Panc1 (cell line): ENCODE results near the gene TTR. TPM values are rescaled to one million over a fixed set of nuclear protein-coding genes. Genes with fewer than 3 reads are reported as not detected.

Source experiments
- ATAC-seq: fragments of 200-7000 bp; cut with Tn5 transposase; 2 replicates; pipeline ENCODE4 v1.9.1; 2020; ENCODE audit warnings: mild to moderate bottlenecking, moderate library complexity
- BruUV-seq: library from RNA; stranded (reverse); fragments of 400-500 nt; replicated peaks from 2 replicates; lab custom pipeline; 2021; lab: Mats Ljungman, UMichigan
- CTCF ChIA-PET: fragments of 300-600 bp; sonication (Branson Sonifier 250); formaldehyde crosslinking; loops from one replicate; lab custom pipeline; 2022; ENCODE audit warnings: antibody characterized with exemption; lab: Charles Lee
- POLR2A ChIA-PET: fragments of 300-600 bp; sonication (Branson Sonifier 250); formaldehyde crosslinking; loops from one replicate; lab custom pipeline; 2022; ENCODE audit warnings: antibody characterized with exemption; lab: Charles Lee
- DNase-seq: peaks from one replicate; pipeline ENCODE4 v3.0.0-alpha.2; 2010; ENCODE audit warnings: low read depth, low spot score
- H3K27ac ChIP-seq: 2 replicates; pipeline ENCODE4 v1.5.1; 2011; ENCODE audit warnings: mild to moderate bottlenecking, low read length, inconsistent platforms
- H3K27me3 ChIP-seq: fragments of 200-500 bp; sonication (Bioruptor generic); 2 replicates; pipeline ENCODE4 v1.6.0; 2014; ENCODE audit warnings: low read length, inconsistent platforms; ENCODE audit not compliant: control insufficient read depth, insufficient read depth
- H3K36me3 ChIP-seq: fragments of 200-500 bp; sonication (Bioruptor generic); 2 replicates; pipeline ENCODE4 v1.5.1; 2014; ENCODE audit warnings: inconsistent platforms, mild to moderate bottlenecking, low read length, moderate library complexity; ENCODE audit not compliant: control insufficient read depth, insufficient read depth
- H3K4me1 ChIP-seq: 2 replicates; pipeline ENCODE4 v1.5.1; 2011; ENCODE audit warnings: inconsistent platforms, mild to moderate bottlenecking, low read length, moderate library complexity; ENCODE audit not compliant: control insufficient read depth, insufficient read depth
- H3K4me3 ChIP-seq, 2 experiments: 2 replicates each; pipeline ENCODE4 v1.5.1; 2011 to 2012; ENCODE audit warnings: low read depth in 2 of 2, low read length in 2 of 2, mild to moderate bottlenecking in 2 of 2, inconsistent platforms in 1 of 2, moderate library complexity in 1 of 2
- H3K9me3 ChIP-seq: fragments of 200-500 bp; sonication (Bioruptor generic); 2 replicates; pipeline ENCODE4 v1.5.1; 2014; ENCODE audit warnings: low read depth, mild to moderate bottlenecking, inconsistent platforms, low read length, moderate library complexity; ENCODE audit not compliant: control insufficient read depth, insufficient read depth
- CTCF ChIP-seq: fragments of 450-650 bp; IDR thresholded peaks from 2 replicates; pipeline ENCODE4 v1.5.1; 2017; ENCODE audit warnings: mild to moderate bottlenecking
- POLR2AphosphoS5 ChIP-seq: IDR thresholded peaks from 2 replicates; pipeline ENCODE4 v1.6.1; 2012; ENCODE audit warnings: mild to moderate bottlenecking, low read depth, low read length, moderate library complexity
- REST ChIP-seq, 2 experiments: IDR thresholded peaks; 2 replicates each; pipeline ENCODE4 v1.6.1; 2011 to 2012; ENCODE audit warnings: low read depth in 2 of 2, control low read depth in 1 of 2, low read length in 1 of 2, mild to moderate bottlenecking in 1 of 2, moderate library complexity in 1 of 2; ENCODE audit not compliant: insufficient read depth in 1 of 2
- SIN3A ChIP-seq: IDR thresholded peaks from 2 replicates; pipeline ENCODE4 v1.6.1; 2012; ENCODE audit warnings: low read depth, mild to moderate bottlenecking, low read length, moderate library complexity, borderline replicate concordance; ENCODE audit not compliant: insufficient read depth
- TCF7L2 ChIP-seq: IDR thresholded peaks from 2 replicates; pipeline ENCODE4 v1.6.1; 2011; ENCODE audit warnings: mild to moderate bottlenecking, low read depth, low read length, inconsistent platforms
- in situ Hi-C: cut with HindIII; loops from 2 replicates; pipeline ENCODE4 v1.10.0; 2016; ENCODE audit warnings: low sequenced_read_pairs, low pct_unique_long_range_greater_than_20kb
- intact Hi-C: fragments of 100-400 bp; cut with micrococcal nuclease; formaldehyde crosslinking; loops from one replicate; pipeline ENCODE4 v1.10.0; 2022; ENCODE audit not compliant: unreplicated experiment
- total RNA-seq: library from RNA; stranded (reverse); gene quantifications from one replicate; pipeline ENCODE4 v1.2.1, GENCODE V29; 2021; ENCODE audit not compliant: unreplicated experiment

Gene TTR
- total RNA-seq, 1 experiment from 2014 or later = 1.0 TPM

GRCh38 chr18:31609886-31610285 is 18.2 kb downstream of the TTR start:
- no peaks in the 10 kb centered on the region for H3K27me3 ChIP-seq
- H3K36me3 ChIP-seq = no peaks in the 10 kb centered on the region
- POLR2A ChIA-PET = no interaction called here
- DNase-seq (no peak), ATAC-seq (no peak)
- TF ChIP-seq CTCF (no peak), REST (IDR thresholded peaks at IDR 0.05; ENCODE audit: insufficient read depth in 1 of 2, low read depth in 2 of 2, low read length in 1 of 2) (no peak), SIN3A (no peak)
- H3K4me3 ChIP-seq = no peak overlapping the region
- in situ Hi-C loops = no loop called here
- H3K27ac ChIP-seq = no peak overlapping the region
- H3K4me1 ChIP-seq = no peaks in the 10 kb centered on the region
- CTCF ChIA-PET = no interaction called here
- BruUV-seq = no TSS peak
- no peaks in the 10 kb centered on the region for H3K9me3 ChIP-seq
- intact Hi-C loops = no loop called here

GRCh38 chr18:31610286-31611205 is 18.9 kb downstream of the TTR start:
- TF ChIP-seq POLR2AphosphoS5 (no peak), REST (IDR thresholded peaks at IDR 0.05; ENCODE audit: insufficient read depth in 1 of 2, low read depth in 2 of 2, low read length in 1 of 2) (no peak), CTCF (no peak), TCF7L2 (no peak), SIN3A (no peak)
- ChIA-PET CTCF (no interaction called here), POLR2A (no interaction called here)
- H3K36me3 ChIP-seq = no peaks in the 10 kb centered on the region
- no peaks in the 10 kb centered on the region for H3K9me3 ChIP-seq
- no peak overlapping the region for H3K27ac ChIP-seq
- H3K4me1 ChIP-seq = no peaks in the 10 kb centered on the region
- H3K27me3 ChIP-seq = no peaks in the 10 kb centered on the region
- in situ Hi-C loops (no loop called here), intact Hi-C loops (no loop called here)
- no peak for ATAC-seq
- no peak overlapping the region for H3K4me3 ChIP-seq
- no peak for DNase-seq
- BruUV-seq = no TSS peak
